Motor neuron (in vitro differentiated cells): ENCODE data around the gene SLC12A8. TPM values are rescaled to one million over a fixed set of nuclear protein-coding genes. Genes with fewer than 3 reads are reported as not detected.

Source experiments
- ATAC-seq, 8 experiments: fragments of 200-7000 bp; cut with Tn5 transposase; replicated peaks in 6 of 8; 2 replicates each; pipeline ENCODE4 v1.8.0; 2021; ENCODE audit warnings: mild to moderate bottlenecking in 8 of 8, moderate library complexity in 8 of 8
- H3K27ac ChIP-seq, 2 donors: fragments of 250-450 bp; sonication (Bioruptor Pico); 2 replicates each; pipeline ENCODE4 v1.9.0; 2021; ENCODE audit warnings: antibody characterized with exemption in 2 of 2, mild to moderate bottlenecking in 2 of 2, moderate library complexity in 1 of 2
- H3K4me1 ChIP-seq, 2 donors: fragments of 250-450 bp; sonication (Bioruptor Pico); replicated peaks in 1 of 2; 2 replicates each; pipeline ENCODE4 v1.6.1; 2021; ENCODE audit warnings: antibody characterized with exemption in 2 of 2, mild to moderate bottlenecking in 2 of 2, moderate library complexity in 1 of 2
- H3K4me3 ChIP-seq, 5 donors: fragments of 250-450 bp; sonication (Bioruptor Pico); 2 replicates each; pipeline ENCODE4 v1.9.0; 2021; ENCODE audit warnings: antibody characterized with exemption in 5 of 5, mild to moderate bottlenecking in 5 of 5, moderate library complexity in 4 of 5
- WGBS, 10 experiments: fragments of 450-650 bp; shearing (Covaris generic); methylation state at CpG; one replicate each; pipeline ENCODE4 v1.0.0; 2022; 5-methylcytosine and 5-hydroxymethylcytosine counted together
- in situ Hi-C, 9 experiments: fragments of 400-800 bp; cut with MboI; loops; one replicate each; pipeline ENCODE4 v1.15.0; 2021; ENCODE audit warnings: low sequenced_read_pairs in 9 of 9, low pct_unique_long_range_greater_than_20kb in 2 of 9; ENCODE audit not compliant: unreplicated experiment in 9 of 9
- total RNA-seq, 8 experiments: library from RNA; unstranded; fragments of 300-600 nt; gene quantifications; 2 replicates each; pipeline versions ENCODE4 v1.2.3 to v1.2.4, GENCODE V29; 2022

Gene SLC12A8
- total RNA-seq, 8 experiments from 2014 or later, result 0.38 to 9.8 (median 3.2) TPM

DNA sequence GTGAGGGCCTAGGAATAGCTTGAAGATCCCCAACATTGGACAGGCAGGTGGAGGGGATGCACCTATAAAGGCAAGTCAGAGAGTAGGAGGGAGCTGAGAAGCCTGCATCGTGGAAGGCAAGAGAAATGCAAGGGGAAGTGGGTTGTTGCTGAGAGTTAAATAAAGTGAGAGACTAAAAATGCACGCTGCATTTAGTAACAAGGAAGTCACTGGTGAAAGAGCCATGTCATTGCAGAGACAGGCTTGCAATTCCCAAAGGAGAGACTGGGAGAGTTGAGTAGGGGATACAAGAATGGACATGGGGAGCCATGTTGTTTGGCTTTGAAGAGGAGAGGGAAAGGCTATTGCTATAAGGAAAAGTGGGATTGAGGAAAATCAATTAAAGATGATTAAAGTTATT, 79.7 kb downstream of the SLC12A8 start:
- 67 to 100% (median 92%) methylated on average over 1 to 2 of the region's 2 CpGs; no CpG with 5 or more reads in 2 of the 10 experiments for WGBS, 10 experiments
- ATAC-seq, result no peak

GRCh38 chr3:125129512-125129997, 83.0 kb downstream of the SLC12A8 start:
- peak; percentile 68 to 97 (median 93) for ATAC-seq
- H3K27ac ChIP-seq, result no peak overlapping the region
- WGBS, 10 experiments, result 0 to 39% (median 31%) methylated on average over 1 to 6 of the region's 10 CpGs; no CpG with 5 or more reads in 3 of the 10 experiments
- H3K4me1 ChIP-seq, result peaks cover 19 to 24% of the 10 kb centered on the region in 2 donors
- H3K4me3 ChIP-seq, result no peak overlapping the region
- in situ Hi-C loops, result no loop called here

More for the DNA sequence above, 79.7 kb downstream of the SLC12A8 start:
- in situ Hi-C loops, result no loop called here
- Histone ChIP-seq H3K27ac (no peak overlapping the region), H3K4me3 (no peak overlapping the region), H3K4me1 (peaks cover 19 to 24% of the 10 kb centered on the region in 2 donors)

DNA sequence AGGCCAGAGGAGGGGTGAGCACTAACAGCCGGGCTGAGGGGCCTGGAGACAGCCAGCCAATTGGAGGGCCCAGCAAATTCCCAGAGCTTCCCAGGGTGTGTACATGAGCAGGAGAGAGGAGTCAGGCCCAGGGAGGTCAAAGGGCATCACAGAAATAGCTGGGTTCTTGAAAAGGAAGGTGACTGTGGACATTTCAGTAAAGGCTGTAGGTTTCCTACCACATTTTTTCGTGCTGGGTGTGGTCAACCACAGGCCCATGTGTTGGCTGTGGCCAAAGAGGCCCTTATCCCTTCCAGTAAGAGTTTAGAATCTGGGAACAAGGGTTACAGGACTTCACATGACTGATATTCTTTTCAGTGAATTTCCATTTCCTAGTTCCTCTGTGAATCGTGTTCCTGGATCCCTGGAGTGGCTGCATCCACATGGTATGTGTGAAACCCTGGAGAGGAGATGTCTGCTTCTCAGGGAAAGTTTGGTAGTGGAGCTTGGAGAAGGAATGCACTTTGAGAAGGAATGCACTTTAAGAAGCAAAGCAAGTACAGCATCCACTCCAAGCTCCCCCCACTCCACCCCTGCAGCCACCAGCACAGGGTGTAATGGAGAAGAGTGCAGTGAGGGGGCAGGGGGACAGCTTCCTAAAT, 83.6 kb downstream of the SLC12A8 start:
- WGBS, 10 experiments, result 0 to 90% (median 35%) methylated on average over 1 to 2 of the region's 3 CpGs; no CpG with 5 or more reads in 4 of the 10 experiments
- Histone ChIP-seq H3K27ac (no peak overlapping the region), H3K4me1 (peaks cover 21 to 26% of the 10 kb centered on the region in 2 donors), H3K4me3 (no peak overlapping the region)
- in situ Hi-C loops, result no loop called here
- ATAC-seq, result peak; percentile 8 to 78 (median 48)

DNA sequence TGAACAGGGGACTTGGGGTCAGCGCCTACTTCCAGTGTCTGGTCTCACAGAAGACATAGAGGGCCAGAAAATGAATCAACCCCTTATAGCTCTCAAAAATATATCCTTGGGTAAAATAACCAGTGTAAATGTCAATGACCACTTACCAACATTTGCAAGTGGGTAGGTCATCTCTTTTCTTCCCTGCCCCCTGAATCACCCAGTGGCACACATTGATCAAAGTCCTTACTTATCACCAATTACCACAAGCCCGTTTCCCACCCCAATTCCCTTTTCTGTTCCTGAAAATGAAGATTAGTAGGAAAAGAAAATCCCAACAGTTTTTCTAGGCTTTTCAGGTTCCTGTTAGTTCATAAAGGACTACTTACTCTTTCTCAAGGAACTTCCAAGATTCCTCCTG, 86.2 kb downstream of the SLC12A8 start:
- WGBS, 10 experiments, result 38 to 100% (median 92%) methylated on average over 1 to 2 of the region's 2 CpGs; no CpG with 5 or more reads in 2 of the 10 experiments
- Histone ChIP-seq H3K4me1 (peaks cover 36 to 38% of the 10 kb centered on the region in 2 donors), H3K27ac (no peak overlapping the region), H3K4me3 (no peak overlapping the region)
- no peak for ATAC-seq
- in situ Hi-C loops, result no loop called here

DNA sequence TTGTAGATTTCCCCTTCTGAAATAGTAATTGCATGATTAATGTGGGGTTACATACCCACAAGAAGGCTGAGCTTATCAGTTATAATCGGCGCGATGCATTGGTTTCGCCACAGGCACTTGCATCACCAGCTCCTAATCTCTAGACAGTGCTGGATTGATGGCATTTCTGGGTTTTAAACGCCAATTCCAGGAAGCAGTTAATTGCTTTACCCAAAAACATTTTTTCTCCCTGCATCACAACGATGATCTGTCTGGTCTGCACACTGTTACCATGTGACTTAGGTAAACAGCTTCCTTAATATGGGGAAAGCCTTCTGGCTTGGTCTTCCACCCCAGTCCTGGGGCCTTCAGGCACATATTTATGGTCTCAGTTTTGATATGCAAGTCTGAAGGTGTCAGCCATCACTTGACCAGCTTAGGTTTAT, 86.7 kb downstream of the SLC12A8 start:
- WGBS, 10 experiments, result 0 to 94% (median 53%) methylated on average over 1 to 6 of the region's 6 CpGs; no CpG with 5 or more reads in 2 of the 10 experiments
- in situ Hi-C loops, result no loop called here
- Histone ChIP-seq H3K4me3 (no peak overlapping the region), H3K4me1 (peaks cover 38 to 43% of the 10 kb centered on the region in 2 donors), H3K27ac (no peak overlapping the region)
- peak in 4 of 8 experiments; percentile 2 to 54 (median 26) for ATAC-seq

GRCh38 chr3:125123451-125124305, 88.9 kb downstream of the SLC12A8 start:
- WGBS, 10 experiments, result 52 to 100% (median 69%) methylated on average over 1 to 7 of the region's 10 CpGs
- H3K4me1 ChIP-seq, result peaks cover 26 to 42% of the 10 kb centered on the region in 2 donors
- in situ Hi-C loops, result no loop called here

DNA sequence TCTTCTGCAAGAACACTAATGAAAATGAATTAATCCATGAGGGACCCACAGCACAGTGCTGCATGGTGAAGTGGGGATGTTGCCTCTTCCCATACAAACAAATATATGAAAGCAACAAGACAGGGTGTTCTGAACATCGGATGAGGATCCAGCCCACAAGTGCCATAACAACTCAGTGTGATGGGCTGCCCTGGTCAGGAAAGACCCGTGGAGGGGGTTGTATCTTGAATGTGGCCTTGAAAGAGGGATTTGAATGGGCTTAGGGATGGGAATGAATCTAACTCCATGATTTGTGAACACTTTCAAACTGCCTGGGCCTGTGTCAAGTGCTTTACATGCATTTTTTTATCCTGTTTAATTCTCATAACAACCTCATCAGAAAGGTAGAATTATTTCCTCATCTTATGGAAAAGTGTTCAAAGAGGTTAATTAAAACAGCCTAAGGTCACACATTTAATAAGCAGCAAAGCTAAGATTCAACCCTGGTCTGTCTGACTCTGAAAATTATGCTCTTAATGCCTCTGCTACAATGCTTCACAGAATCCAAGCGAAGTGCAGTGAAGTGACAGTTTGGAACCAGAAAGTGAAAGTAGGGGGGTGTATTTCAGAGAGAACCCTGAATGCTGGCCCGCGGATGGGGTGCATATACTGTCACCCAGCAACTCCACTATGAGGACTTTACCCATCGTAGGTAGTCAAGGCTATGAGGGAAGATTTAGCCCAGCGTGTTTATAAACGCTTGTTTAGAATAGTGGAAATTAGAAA, 91.1 kb downstream of the SLC12A8 start:
- Histone ChIP-seq H3K4me3 (peak overlapping the region in 3 of 5 donors; percentile 11 to 25 (median 21)), H3K4me1 (peaks cover 39 to 42% of the 10 kb centered on the region in 2 donors), H3K27ac (peak overlapping the region in 1 of 2 donors; percentile 62)
- WGBS, 10 experiments, result 0 to 100% (median 60%) methylated on average over 1 to 8 of the region's 8 CpGs; no CpG with 5 or more reads in 2 of the 10 experiments
- in situ Hi-C loops, result no loop called here
- ATAC-seq, result peak in 5 of 8 experiments; percentile 5 to 38 (median 35)

More at GRCh38 chr3:125123451-125124305, 88.9 kb downstream of the SLC12A8 start:
- Histone ChIP-seq H3K4me3 (no peak overlapping the region), H3K27ac (no peak overlapping the region)
- peak in 3 of 8 experiments; percentile 7 to 21 (median 10) for ATAC-seq

DNA sequence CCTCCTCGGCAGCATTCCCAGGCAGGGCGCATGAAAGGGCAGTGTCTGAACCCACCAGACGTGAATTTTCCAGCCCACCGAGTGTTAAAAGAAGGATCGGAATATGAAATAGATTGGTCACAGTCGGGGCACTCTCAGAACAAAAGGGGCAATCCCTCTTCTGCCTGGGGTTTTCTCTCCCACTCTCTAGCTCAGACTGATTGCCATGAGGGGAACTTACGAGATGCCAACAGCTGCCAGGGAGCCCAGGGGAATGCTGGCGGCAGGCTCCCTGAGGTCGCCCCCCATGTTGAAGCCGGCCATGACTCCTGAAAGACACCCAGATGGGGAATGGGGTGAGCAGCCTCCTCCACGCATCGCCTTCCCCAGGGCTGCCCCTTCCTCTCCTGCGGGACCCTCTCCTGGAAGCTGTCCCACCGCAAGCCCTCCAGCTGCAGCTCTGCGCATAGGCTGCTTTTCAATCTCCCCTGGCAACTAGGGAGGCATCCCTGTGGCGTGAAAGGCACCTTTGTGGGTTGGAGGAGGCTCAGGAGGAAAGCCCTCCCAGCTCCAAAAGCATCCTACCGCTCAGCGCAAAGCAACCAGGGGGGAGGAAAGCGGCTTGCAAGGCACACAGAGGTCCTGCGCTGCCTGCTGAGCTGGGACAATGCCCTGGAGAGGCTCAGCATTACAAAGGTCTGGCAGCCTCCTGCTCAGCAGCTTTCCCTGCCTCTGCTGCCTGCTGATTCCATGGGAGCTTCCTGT, 92.0 kb downstream of the SLC12A8 start:
- Histone ChIP-seq H3K4me1 (peaks cover 39 to 42% of the 10 kb centered on the region in 2 donors), H3K4me3 (peak overlapping the region; percentile 0 to 25 (median 11)), H3K27ac (peak overlapping the region; percentile 35 to 62)
- WGBS, 10 experiments, result 0 to 51% (median 5%) methylated on average over 1 to 5 of the region's 20 CpGs; no CpG with 5 or more reads in 4 of the 10 experiments
- peak in 5 of 8 experiments; percentile 77 to 85 (median 82) for ATAC-seq
- in situ Hi-C loops, result no loop called here

- in situ Hi-C loops, result no loop called here
- 10 to 83% (median 22%) methylated on average over 1 to 5 of the region's 11 CpGs; no CpG with 5 or more reads in 7 of the 10 experiments for WGBS, 10 experiments
- H3K4me3 ChIP-seq, result peak overlapping the region in 1 of 5 donors; percentile 21
- peak in 2 of 8 experiments; percentile 1 for ATAC-seq
- H3K27ac ChIP-seq, result peak overlapping the region in 1 of 2 donors; percentile 62
- peaks cover 39 to 44% of the 10 kb centered on the region in 2 donors for H3K4me1 ChIP-seq
These were observed 92.7 kb downstream of the SLC12A8 start for GRCh38 chr3:125119752-125120378.

DNA sequence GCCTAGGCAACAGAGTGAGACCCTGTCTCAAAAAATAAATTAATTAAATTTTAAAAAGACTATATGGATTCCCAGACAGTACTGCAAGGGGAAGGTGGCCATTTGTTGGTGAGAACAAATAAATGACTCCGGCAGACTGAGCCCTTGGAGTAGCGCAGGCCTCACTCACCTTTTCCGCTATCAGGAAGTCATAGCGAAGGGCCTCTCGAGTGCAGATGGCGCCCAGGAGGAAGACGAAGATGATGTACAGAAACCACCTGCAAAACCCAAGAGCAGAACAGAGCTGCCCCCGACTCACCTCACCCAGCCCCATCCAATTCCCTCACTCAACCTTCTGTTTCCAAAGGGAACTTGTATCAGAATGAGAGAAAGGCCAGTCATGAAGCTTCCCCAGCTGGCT, 93.9 kb downstream of the SLC12A8 start:
- no peak overlapping the region for H3K4me3 ChIP-seq
- no peak overlapping the region for H3K27ac ChIP-seq
- WGBS, 10 experiments, result 83 to 100% (median 92%) methylated on average over 1 to 8 of the region's 8 CpGs; no CpG with 5 or more reads in 2 of the 10 experiments
- ATAC-seq, result no peak
- H3K4me1 ChIP-seq, result peaks cover 33 to 38% of the 10 kb centered on the region in 2 donors
- in situ Hi-C loops, result no loop called here

DNA sequence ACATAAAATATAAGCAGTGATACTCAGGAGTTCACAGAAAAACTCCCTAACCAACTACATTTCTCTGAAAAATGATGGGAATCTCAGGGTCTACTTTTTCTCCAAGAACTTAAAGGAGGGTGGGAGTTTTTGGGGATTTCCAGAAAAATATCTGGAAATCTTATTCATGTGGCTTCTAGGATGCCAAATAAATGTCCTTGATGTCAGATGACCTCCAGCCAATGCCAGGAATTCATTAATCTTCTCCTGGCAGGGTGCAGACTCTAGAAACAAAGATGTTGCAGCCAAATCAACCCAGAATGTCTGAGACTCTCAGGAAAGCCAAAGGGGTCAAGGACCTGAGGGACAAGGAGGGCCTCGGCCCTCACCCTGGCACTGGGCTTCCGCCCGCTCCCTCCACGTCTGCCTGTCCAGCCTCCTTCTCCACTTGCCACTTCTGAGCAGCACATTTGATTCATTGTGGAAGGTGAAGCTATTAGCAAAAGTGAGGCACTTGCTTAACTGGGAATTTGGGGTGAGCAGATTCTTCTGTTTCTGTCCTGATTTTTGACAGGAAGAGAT, 94.8 kb downstream of the SLC12A8 start:
- in situ Hi-C loops, result no loop called here
- no peak overlapping the region for H3K4me3 ChIP-seq
- no CpG with 5 or more reads among the region's 4 CpGs for WGBS, 10 experiments
- peaks cover 32 to 35% of the 10 kb centered on the region in 2 donors for H3K4me1 ChIP-seq
- no peak overlapping the region for H3K27ac ChIP-seq
- no peak for ATAC-seq
